Myocyte (in vitro differentiated cells): ENCODE measurements around the gene ADARB1. TPM values are rescaled to one million over a fixed set of nuclear protein-coding genes. Genes with fewer than 3 reads are reported as not detected.

ENCODE experiments used
- DNase-seq: peaks from one replicate; pipeline ENCODE4 v3.0.0-alpha.2; 2012; ENCODE audit warnings: low read depth
- total RNA-seq: library from RNA; depleted of rRNA; stranded (reverse); fragments of >200 nt; gene quantifications from 2 replicates; pipeline ENCODE4 v1.2.3, GENCODE V29; 2014

Gene ADARB1
- total RNA-seq, 1 donor from 2014 or later: 15.9 TPM

DNA sequence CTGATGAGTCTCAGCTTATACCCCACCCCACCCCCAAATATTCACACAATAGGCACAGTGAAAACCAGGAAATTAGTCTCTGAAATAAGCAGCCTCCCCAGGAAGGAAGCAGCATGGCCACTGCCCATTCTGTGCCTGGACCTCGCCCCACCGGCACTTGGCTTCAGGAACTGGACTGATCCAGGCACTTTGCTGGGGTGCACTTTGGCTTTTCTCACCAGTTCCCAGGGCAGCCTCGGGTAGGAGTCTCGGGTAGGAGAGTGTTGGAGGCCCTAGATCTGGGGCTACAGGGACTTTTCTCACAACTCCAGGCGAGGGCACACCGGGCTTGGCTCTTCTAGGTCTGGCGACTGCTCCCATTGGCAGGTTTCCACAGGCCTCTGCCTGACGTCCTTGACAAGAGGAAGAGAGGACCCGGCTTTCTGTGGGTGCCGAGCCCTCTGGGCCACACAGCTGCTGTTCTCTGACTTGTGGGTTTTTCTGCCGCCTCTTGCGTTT lies 18.7 kb downstream of the ADARB1 start:
- peak; percentile 77 for DNase-seq

GRCh38 chr21:45094412-45094811 lies 20.0 kb downstream of the ADARB1 start:
- DNase-seq: no peak

GRCh38 chr21:45095505-45095904 lies 21.1 kb downstream of the ADARB1 start:
- no peak for DNase-seq

GRCh38 chr21:45096217-45096616 lies 21.8 kb downstream of the ADARB1 start:
- no peak for DNase-seq

- DNase-seq: peak; percentile 17
These were observed 23.5 kb downstream of the ADARB1 start for GRCh38 chr21:45097827-45098387.

- peak; percentile 51 for DNase-seq
These were observed 24.5 kb downstream of the ADARB1 start for GRCh38 chr21:45098867-45099266.

DNA sequence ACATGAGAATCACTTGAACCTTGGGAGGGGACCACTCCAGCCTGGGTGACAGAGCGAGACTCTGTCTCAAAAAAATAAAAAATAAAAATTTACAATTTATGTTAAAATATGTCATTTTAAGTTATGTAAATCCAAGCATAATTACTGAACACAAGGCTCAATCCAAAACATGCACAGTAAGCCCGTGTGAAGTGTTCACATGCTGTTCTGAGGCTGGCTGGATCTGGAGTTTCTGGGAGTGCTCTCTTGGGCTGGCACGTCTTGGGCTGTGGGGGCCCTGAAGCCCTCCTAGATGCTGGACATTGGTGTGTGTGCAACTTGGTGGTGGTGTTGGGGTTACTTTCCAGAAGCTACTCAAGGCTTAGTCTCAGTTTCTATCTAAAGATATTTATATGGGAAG lies 25.2 kb downstream of the ADARB1 start:
- DNase-seq: no peak

DNA sequence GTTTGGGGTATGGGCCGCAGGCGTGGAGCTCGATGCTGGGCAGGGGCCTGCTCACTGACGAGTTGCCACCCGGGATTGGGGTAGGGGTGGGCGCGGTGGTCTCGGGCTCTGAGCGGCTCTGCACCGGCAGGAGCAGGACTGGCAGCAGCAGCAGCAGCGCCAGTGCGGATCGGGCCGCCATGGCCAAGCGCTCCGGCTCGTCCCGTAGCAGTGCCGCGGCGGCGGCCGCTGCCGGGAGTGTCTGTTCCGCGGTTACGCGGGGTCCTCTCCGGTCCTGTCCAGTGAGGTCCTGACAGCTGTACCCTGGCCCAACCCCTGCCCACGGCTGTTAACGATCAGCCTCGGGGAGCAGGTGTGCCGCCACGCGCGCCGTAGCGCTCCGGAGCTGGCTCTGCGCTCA lies 26.5 kb downstream of the ADARB1 start:
- DNase-seq: no peak

DNA sequence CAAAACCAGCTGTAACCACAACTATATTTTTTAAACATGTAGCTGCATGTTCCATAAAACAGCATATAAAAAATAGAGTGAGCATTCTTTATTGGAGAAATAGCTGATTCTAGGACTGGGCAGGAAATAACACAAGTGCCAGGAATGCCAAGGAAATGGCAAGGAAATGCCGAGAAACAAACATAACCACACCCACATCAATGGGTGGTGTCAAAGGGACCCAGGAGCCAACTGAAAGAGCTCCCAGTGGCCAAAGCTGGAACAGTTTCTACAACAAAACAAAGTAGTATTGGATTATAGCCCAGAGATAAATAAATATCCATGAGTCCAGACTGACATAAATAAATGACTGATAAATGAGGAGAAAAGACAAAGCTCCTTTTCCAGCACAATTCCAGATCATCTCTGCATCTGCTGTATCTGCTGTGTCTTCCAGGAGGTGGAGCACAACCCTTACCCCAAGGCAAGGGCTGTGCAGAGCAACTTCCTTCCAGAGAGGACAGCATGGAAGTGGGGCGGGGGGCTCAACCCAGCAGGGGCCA lies 28.1 kb downstream of the ADARB1 start:
- peak; percentile 50 for DNase-seq

- DNase-seq: no peak
These were observed 29.7 kb downstream of the ADARB1 start for GRCh38 chr21:45103971-45104520.

- peak; percentile 55 for DNase-seq
These were observed 30.2 kb downstream of the ADARB1 start for GRCh38 chr21:45104560-45104959.

DNA sequence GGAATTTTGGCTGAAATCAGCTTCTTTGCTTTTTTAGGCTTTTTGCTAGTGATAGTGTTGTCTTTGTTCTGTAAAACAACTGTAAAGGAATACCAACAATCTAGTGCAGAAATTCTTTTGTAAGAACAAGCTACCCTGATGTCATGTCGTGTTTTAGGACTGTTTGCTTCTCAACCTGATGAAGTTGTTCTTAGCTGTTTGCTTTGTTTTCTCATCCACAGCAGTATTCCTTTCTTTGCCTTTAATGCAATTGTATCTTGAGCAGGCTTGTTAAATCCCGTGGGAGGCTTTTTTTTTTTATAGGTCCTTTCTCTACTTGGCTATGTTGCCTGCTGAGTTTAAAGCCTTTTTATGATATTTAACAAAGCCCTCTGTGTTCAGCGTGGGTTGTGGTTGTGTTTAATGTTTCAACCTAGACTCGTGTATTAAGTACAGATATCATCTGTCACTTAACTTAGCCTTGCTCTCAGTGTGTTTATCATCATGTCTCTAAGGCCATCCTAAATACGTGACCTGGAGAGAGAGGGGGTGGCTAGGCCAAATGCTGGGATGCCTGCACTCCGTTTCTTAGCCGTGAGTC lies 31.6 kb downstream of the ADARB1 start:
- DNase-seq: no peak

- no peak for DNase-seq
These were observed 33.8 kb downstream of the ADARB1 start for GRCh38 chr21:45108034-45108790.

DNA sequence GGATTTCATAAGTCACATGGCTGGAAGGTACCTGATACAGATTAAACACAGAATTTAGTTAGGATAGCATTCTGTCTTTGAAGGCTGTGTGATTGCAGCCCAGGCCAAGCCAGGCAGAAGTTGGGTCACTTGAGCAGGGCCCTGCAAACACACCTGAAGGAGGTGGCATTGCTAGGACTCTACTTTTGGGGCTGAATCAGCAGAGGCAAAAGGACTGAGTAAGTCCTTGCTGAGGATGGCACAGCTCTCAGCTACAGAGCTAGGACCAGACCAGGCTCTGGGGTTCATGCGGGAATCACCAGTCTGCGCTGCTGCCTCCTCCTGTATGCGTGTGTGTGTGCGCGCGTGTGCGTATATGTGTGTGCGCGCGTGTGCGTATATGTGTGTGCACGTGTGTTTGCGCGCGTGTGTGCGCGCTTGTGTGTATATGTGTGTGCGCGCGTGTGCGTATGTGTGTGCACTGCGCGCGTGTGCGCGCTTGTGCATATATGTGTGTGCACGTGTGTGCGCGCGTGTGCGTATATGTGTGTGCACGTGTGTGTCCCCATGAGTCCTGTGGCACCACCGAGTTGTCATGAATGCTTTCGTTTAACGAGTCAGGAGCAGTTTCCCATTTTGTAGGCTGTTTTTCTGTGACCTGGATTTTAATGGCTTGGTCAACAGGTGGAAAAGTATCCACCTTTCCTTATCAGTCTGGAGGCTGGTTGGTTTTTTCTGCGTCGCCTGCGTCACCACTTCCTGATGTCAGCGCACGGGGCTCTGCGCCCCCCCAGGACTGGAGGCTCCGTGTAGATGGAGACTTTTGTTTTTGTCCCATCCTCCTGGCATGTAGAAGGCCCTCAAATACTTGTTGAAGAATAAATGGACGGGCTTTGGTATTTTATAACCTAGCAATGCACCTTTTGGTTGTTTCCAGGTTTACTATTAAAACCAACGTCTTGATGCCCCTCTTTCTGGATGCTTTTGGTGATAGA lies 34.7 kb downstream of the ADARB1 start:
- DNase-seq: no peak

DNA sequence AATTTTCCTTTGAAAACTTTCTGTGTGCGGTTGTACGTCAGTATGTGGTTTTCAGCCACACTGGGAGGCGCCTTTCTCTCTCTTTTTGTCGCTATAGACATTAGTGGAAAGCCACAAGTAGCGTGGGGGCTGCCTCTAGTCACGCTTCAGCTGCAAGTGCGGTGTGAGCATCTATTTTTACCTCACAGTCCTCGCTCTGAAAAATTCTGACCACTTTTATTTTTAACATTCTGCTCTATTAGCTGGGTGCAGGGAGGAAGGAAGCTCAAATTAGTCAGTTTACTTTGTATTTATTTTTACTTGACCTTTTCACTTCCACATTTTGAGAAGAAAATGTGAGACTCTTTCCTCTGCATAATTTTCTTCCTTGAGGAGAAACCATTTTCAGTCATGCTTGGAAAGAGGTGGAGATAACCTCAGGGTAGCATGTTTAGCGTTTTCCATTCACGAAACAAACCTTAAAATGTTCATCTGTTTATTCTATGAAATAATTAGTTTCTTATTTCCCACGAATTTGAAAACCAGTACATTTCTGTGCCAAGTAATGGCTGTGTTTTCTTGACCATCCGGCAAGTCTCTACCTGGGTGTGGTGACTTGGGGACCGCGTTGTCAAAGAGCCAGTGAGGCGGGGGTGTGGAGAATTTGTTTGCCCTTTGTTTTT lies 35.6 kb downstream of the ADARB1 start:
- peak; percentile 80 for DNase-seq

GRCh38 chr21:45110873-45111624 lies 36.7 kb downstream of the ADARB1 start:
- no peak for DNase-seq

DNA sequence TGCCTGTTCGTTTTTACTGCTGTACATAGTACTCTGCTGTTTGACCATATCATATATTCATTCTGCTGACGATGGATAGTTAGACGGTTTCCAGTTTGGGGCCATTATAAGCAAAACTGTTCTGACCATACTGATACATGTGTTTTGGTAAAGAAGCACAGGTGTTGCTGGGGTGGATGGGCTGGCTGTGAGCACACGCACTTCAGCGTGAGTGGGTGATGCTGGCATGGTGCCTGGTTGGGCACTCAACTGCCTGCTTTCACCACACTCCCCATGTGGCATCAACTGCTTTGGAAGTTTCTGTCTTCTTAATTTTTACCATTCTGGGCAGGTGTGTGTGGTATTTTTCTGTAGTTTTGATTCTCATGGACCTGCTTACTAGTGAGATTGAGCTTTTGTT lies 37.3 kb downstream of the ADARB1 start:
- DNase-seq: no peak

DNA sequence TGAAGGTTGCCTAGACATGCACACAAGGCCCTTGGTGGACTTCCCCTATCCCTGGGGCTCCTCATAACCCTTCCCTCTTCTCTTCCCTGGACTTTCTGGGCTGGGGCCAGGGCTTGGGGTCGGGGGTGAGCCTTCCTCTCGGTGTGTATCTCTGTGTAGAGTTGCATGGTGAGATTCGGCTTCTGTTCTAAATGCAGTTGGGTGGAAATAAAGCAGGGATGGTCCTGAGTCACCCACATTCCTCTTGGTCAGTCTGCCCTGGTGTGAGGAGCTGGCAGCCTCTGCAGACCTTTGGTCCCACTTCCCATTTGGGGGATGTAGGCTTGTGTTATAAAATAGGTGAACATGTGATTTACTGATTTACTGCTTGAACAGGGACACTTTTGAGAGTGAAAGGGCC lies 38.0 kb downstream of the ADARB1 start:
- peak; percentile 60 for DNase-seq

DNA sequence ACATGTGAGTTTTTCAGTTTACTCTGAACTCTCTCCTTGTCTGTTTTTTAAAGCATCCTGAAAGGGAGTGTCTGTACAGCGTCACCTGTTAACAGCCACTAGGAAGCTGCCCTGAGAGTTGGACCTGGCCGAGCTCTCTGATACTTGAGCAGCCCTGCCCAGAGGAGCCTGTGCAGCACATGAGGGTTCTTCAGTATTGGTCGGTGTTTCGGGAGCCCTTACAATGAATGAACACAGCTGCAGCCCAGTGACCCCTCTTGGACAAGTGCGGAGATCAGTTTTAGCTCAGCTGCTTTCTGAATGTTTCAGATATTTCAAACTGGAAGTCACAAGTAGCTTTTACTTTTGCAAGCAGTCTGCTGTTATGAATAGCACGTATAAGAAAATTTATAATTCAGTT lies 39.2 kb downstream of the ADARB1 start:
- DNase-seq: peak; percentile 87
